GM19468 (cell line): Measurements from ENCODE around the gene CFDP1.
"Not testable (repeated sequence)": the region's sequence is repeated elsewhere in the genome, so short reads cannot be mapped to it uniquely, and the experiment has no call there.

Source experiments
- ATAC-seq: cut with Tn5 transposase; IDR thresholded peaks from one replicate; pipeline ENCODE4 v1.9.1; 2021; ENCODE audit warnings: mild to moderate bottlenecking, moderate library complexity, moderate number of reproducible peaks; ENCODE audit not compliant: unreplicated experiment; ENCODE audit errors: extremely low read depth

CFDP1 gene

DNA sequence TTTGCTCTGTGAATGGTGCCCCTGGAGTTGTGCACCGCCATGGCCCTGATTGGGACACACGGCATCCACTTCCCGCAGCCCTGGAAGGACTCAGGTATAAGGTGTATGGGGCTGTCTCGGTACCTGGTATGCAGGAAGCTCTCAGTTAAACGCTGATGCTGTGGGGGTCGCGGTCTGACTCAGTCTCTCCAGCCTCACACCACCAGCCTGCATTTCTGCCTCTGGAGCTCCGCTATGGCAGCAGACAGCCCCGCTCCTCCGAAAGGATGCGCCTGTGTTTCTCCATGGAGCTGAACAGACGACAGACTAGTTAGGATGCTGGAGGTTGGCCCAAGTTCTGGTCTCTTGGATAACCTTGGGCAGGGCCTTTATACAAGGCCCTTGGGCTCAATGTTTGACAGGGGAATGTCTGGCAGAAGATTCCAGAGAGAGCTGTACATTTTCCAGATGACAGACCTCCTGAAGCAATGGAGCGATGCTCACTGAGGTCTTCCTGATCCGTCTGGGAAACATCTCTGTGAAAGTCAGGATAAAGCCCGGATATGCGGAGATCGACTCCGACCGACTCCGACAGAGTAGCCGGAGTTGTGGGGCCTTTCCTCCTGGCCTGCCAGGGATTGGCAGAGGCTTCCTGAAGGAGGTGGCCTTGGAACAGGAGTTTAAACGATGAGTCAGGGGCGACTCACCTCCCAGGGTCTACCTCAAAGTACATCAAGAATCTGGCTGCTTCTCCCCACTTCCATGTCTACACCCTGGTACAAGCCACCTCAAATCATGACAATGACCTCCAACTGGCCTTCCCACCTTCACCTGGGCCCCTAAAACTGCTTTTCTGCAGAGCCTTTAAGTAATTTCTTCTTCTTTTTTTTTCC is 160.0 kb downstream of the CFDP1 start:
- no peak for ATAC-seq

DNA sequence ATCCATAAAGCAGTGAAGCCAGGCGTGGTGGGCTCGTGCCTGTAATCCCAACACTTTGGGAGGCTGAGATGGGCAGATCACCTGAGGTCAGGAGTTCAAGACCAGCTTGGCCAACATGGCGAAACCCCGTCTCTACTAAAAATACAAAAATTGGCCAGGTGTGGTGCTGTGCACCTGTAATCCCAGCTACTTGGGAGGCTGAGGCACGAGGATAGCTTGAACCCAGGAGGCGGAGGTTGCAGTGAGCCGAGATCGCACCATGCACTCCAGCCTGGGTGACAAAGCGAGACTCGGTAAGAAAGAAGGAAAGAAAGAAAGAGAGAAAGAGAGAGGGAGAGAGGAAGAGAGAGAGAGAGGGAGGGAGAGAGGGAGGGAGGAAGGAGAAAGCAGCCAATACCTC is 160.7 kb downstream of the CFDP1 start:
- not testable (repeated sequence) for ATAC-seq

DNA sequence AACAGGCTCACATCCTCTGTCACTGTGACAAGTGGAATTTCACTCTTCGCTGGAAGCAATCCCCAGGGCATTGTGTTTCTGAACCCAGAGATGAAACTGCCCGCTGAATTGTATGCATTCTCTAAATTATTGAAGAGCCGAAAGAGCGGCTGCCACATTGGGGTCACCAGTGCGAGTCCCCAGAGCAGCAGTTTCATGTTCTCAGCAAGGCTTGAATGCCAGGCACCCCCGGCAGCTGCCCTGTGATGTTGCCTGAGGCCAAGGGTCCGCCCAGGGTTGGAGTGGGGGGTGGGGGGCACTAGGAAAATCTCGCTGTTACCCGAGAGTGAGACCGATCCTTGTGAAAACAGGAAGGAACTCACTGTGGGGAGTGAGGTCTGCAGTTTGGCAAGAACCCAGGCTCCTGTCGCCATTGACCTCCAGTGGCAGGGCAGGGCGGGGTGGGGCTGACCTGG is 161.2 kb downstream of the CFDP1 start:
- no peak for ATAC-seq

DNA sequence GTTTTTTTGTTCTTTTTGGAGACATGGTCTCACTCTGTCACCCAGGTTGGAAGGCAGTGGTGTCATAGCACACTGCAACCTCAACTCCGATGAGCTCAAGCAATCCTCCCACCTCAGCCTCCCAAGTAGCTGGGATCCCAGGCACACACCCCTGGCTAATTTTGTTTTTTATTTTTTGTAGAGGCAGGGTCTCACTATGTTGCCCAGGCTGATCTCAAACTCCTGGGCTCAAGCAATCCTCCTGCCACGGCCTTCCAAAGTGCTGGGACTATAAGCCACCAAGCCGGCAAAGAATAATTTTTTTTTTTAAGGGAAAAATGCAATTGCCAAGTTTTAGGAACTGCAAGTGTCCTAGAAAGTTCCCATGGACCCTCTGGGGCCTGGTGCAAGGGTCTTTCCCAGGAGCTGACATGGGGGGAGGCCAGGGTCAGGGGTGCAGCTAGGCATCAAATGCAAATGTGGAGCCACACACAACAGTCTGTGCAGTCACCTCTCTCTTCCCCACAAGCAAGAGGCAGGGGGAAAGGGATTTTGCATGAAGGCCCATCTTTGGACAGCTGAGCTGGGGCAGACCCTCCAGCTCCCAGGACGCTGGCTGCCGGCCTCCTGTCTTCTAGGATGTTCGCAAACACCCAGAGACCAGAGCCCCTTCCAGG is 161.7 kb downstream of the CFDP1 start:
- no peak for ATAC-seq

DNA sequence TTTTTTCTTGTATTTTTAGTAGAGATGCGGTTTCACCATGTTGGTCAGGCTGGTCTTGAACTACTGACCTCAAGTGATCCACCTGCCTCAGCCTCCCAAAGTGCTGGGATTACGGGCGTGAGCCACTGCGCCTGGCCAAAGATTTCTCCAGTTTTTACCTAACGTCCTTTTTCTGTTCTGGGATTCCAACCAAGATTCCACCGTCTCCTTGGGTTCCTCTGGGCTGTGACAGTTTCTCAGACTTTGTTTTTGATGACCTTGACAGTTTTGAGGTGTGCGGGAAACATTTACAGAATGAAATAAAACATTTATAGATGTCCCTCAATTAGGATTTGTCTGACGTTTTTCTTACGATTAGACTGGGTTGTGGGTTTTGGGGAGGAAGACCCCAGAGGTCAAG is 163.9 kb downstream of the CFDP1 start:
- not testable (repeated sequence) for ATAC-seq

DNA sequence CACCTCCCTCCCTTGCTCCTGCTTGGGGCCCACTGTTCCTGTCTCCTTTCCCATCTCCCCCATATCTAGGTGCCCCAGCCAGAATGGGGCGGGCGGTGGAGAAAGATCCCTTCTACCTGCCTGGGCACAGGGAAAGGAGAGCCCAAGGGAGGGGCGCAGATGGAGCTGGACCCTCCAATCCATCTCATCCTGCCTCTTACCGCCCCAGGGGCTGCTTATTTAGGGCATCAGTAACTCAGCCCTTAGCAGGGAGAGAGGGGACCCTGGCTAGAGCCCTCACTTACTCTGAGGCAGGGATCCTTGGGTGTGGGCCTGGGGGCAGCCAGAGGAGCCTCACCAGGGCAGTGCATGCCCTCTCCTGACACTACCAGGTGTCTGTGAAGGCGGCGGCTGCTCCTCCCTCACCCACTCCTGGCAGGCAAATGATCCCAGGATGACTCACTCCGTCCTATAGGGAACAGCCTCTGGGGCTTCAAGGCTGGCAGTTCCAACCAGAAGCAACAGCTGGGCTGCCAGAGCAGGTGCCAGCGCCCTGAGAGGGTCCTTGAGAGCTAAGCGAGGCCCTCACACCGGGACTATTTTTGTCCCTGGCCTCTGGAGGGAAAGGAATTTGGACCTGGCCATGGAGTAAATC is 165.6 kb downstream of the CFDP1 start:
- no peak for ATAC-seq

DNA sequence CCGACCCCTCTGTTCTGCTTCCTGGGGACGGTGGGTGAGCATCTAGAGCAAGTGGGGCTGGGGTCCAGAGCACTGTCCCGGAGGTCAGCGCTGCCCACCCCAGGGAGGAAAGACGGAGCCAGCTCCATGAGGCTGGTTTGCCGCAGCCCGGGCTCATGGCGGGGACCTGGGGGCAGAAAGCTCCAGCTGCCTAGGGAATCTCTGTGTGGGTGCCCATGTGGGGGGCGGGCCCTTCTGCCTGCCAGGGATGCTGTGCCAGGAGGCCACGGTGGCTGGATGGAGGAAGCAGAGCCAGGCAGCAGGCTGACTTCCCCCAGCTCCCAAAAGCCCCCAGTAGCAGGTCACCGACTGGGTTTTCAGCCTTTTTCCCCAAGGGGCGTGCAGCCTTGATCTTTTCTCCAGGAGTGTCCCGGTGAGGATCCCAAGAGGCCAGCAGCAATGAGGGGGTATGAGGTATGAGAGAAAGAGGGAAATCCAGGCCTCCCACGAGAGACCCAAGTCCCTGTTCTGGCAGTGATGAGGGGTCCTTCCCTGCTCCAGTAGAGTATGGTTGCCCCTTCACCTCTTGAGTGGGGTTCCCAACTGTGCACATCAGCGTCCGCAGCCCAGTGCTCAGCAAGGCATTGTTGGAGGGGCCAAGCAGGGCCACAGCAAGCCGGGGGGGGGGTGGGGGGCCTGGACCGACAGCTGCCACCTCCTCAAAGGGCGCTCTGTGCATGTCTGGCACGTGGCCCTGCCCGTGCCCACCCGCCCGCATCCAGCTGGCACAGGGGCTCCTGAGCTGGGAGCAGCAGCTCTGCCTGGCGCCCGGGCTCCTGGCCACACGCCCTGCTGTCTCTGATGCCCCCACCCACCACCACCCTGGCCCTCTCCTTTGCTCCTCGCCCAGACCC is 166.3 kb downstream of the CFDP1 start:
- ATAC-seq = no peak

DNA sequence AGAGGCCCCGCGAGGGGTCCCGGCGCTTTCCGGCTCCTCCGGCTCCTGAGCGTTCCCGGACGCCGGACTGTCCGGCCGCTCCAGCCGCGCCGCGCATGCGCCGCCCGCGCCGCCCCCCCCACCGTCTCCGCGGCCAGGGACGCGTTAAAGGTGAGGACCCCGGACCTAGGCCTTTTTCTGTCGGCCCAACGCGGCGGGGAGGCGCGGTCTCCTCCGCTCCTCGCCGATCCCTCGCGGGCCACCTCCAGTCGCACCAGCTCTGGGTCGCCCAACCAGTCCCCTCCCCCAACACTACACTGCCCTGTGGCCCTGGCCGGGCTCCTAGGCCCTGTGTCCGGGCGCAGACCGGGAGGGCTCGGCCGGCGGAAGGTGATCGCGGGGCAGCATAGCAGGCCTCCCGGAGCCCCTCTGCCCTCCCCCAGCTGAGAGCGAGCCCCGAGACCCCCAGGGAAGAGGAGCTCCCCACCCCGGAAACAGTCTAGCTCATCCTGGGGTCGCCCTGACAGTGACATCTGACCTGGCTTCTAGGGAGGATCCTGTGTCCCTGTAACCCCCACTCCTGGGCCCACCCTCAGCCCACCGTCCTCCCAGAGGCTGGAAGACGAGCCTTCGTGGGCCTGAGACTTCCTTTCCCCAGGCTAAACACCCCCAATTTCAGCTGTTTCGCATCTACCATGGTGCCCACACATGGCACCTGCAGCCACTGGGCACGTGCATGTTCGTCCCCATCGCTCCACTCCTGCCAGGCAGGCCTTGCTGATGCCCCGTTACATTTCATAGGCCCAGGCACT is 167.2 kb downstream of the CFDP1 start:
- peak; percentile 18 for ATAC-seq

DNA sequence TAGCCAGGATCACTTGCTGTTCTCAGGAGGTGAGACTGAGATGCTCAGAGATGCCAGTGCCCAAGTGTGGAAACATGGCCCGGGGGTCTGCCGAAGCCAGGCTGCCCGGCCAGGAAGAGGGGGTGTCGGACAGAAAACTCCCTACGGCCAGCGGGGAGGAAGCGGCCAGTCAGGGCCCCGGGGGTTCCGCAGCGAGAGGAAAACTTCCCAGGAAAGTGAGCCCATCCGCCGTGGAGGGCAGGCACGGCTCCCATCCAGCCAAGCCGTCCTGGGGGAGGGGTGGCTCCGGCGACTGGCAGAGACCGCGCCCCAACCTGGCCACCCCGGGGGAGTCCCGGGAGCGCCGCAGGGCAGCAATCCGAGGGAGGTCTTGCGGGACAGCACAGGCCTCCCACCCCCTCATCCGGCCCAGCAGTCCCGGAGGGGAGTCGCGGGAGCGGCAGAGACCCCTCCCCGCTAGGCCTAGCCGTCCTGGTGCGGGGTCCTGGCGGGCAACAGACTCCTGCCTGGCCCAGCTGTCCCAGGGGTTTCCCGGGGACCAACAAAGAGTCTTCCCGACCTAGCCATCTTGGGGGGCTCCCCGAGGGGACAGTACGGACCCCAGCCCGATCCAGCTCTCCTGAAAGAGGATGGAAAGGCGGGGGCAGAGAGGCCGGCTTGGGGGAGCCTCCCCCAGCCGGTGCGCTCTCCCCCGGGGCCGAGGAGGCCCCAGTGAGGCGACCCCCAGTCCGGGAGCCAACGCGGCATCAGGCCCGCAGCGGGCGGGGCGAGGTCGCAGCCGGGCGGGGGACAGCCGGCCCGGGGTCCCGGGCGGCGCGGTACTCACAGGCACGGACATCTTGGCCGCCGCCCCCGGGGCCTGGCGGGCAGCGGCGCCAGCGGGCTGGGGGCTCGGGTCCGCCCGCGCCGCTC is 168.0 kb downstream of the CFDP1 start:
- ATAC-seq = no peak

DNA sequence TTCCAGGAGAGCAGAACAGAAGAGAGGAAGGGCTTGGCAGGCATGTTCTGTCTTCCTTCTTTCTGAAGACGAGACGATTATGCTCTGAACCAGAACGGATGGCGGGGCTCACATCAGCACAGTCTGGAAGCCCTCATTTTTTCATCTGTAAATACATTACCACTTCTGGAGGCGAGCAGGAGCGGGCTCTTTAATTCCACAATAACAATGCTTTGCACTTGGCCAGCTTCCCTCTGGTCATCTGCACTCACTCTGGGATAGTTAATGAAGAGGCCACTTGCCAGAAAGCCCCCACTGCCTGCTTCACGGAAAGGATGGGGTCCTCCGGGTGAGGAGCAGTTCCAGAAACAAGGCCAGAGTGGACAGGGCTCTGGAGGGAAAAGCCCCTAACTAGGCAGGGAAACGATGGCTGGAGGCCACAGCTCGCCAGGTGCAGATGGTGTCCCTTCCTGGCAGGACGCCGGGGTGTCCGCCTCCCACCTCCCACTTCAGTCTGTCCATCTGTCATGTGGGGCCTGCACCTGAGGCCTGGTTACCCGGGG is 168.8 kb downstream of the CFDP1 start:
- ATAC-seq = no peak

DNA sequence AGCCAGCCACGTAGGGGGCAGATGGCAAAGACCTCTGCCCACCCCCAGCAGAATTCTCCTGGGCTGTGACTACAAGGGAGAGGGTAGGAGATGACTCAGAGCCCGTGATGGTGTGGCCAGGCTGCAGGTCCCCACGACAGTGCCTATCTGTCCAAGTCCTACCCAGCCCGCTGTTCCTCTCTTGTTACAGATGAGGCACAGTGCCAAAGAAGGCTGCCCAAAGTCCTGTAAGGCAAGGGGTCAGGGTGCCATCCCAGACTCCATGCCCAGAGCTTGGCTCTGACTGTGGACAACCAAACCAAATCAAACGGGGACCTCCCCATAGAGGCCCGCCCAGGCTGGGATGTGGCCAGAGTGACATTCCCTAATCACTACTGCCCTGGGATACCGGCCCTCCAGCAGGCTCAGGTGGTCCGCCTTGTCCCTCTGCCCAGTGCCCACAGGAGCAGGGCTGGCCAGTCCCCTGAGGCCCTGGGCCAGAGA is 169.3 kb downstream of the CFDP1 start:
- no peak for ATAC-seq

DNA sequence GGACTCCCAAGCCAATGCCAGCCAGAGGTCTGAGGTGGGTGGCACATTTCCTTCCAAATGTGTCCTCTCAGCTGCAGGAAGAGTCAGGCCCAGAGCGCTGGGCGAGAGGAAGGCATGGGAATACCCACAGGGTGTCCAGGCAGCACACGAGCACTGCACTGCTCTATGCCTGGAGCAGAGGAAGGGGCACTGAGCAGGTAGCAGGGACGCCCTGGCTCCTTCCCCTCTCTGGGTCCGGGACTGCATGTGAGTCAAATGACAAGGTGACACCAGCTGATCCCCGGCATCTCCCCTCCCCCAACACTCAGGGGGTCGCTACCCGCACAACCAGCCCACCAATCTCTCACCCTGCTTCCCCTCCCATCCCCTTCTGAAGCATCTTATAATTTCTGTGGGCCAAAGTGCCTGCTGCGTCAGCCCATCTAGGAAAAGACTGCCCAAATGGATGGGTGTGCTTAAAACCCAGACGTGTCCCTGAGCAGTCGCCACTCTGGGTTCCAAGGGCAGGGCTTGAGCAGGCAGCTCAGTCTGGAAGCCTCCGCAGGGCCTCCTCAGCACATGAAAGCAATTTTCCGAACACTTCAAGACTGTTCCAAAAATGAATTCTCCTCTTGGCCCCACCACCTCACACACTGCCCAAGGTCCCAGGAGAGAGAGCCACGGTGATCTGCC is 169.9 kb downstream of the CFDP1 start:
- no peak for ATAC-seq

DNA sequence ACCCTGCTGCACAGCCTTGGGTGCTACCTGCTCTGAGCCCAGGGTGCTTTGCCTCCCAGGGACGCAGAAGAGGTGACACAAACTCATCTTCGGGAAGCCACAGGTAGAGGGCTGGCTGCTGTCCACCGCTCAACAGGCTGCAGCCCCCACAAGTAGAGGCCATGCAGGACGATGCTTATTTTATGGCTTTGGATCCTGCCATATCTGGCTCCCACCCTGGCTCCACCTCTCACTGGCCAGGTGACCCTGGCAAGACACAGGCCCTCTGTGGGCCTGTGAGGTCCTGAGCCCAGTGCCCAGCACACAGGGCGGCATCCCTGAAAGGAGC is 170.5 kb downstream of the CFDP1 start:
- ATAC-seq = no peak

DNA sequence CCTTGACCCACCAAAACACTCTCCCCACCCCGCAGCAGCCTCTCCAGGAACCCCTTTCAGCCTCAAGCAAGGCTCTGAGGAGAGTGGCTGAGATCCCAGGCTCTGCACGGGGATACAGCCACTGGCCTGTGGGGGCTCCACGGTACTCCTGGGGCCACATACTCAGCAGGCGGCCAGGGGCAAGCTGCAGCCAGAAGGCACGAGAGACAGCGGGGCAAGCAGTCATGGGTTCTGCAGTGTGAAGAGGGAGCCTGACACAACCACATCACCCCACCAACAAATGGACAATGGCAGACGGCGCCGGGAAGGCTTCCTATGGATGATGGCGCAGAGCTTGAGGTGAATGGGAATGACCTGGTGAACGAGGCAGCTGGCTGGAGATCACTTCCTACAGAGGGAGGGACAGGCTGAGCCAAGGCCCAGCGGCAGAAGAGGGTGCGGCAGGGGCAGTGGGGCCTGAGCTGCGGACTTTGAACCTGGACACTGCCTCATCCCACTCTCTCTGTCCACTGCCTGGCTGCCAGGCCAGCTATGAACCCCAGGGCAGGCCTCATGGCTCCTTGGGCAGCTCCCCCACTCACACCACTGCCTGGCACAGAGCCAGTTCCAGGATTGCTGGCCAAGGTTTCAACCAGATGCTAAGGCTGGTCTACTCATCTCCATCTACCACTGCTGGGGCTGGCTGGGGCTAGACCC is 171.1 kb downstream of the CFDP1 start:
- no peak for ATAC-seq

DNA sequence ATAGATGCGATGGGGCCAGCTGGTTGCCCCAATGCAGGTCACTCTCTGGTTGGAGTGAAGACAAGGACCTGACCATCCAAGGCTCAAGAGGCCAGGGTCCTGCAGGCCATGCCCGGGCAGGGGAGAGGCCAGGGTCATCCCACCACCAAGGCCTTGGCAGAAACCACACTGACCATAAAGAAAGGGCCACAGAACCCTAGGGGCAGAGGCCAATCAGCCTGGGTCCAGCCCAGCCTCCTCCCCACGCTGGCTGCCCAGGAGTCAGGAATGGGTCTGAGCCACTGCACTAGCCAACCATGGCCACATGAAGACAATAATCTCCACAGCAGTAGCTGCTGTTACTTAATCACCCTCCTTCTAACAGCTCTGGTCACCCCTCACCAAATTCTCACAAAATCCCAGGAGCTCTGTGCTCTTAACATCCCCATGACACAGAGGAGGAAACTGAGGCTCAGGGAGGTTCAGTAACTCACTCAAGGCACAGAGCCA is 171.7 kb downstream of the CFDP1 start:
- ATAC-seq = no peak

DNA sequence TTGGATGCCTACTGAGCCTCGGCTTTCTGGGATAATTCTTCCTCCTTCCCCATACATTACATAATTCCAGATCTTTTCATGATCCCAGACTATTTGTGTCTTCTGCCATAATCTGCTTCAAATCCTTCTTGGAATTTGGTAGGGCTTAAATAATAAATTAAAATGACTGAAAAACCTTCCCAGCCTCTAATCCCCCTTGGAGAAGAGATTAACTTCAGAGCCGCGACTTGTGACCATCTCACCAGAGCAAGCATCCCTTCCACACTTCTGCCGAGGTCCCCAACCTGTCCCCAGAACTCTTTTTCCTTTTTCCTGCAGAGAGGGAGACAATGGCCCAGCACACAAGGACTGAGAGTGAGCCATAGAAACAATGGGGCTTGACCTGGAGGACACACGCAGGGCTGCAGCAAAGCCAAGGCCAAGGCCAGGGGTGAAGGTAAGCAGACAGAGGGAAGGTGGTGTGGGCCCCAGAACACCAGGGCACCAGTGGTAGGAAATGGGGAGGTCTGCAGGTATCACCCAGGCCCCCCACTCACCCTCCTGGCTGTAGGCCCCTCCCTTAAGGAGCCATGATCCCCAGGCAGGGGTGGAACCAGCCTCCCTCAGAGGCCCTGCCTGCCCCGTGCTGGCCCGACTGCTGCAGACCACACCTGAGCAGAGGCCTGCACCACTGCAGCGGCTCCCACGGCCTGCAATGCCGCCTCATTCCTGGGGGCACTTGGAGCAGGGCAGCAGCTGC is 172.3 kb downstream of the CFDP1 start:
- no peak for ATAC-seq
